ENCODE measurements around the gene JPH3. TPM values are rescaled to one million over a fixed set of nuclear protein-coding genes. Genes with fewer than 3 reads are reported as not detected.
A peak's percentile ranks its signal among the peaks of the same experiment; 100 is the strongest.

The JPH3 gene
- total RNA-seq, 1 experiment from 2014 or later = 0.57 TPM

DNA sequence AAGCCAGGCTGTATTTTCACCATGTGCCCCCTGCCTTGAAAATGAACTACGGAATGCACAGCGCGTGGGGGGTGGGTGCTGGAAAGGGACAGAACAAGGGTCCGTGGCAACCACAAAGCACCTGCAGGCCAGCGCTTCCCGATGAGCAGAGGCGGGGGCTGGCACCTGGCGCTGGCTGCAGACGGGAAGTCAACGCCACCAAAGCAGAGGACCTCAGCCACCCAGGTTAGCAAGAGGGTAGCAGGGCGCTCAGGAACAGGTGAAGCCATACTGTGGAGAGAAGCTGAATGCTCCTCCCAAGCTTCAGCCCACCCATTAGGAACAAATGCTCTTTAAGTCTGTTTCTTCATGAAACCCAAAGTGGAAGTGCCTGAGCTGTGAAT is 98.8 kb downstream of the JPH3 start:
- H3K4me3 Mint-ChIP-seq (ENCODE audit: low read depth, unreplicated experiment) = no peak overlapping the region
- H3K27me3 Mint-ChIP-seq (ENCODE audit: unreplicated experiment) = no peaks in the 10 kb centered on the region
- no peak overlapping the region for H3K27ac Mint-ChIP-seq (ENCODE audit: unreplicated experiment)
- no peaks in the 10 kb centered on the region for H3K9me3 Mint-ChIP-seq (ENCODE audit: low read depth, unreplicated experiment)
- no peak for DNase-seq
- H3K36me3 Mint-ChIP-seq (ENCODE audit: insufficient read depth, unreplicated experiment) = peaks cover 47% of the 10 kb centered on the region
- TF ChIP-seq, protein P1, sequence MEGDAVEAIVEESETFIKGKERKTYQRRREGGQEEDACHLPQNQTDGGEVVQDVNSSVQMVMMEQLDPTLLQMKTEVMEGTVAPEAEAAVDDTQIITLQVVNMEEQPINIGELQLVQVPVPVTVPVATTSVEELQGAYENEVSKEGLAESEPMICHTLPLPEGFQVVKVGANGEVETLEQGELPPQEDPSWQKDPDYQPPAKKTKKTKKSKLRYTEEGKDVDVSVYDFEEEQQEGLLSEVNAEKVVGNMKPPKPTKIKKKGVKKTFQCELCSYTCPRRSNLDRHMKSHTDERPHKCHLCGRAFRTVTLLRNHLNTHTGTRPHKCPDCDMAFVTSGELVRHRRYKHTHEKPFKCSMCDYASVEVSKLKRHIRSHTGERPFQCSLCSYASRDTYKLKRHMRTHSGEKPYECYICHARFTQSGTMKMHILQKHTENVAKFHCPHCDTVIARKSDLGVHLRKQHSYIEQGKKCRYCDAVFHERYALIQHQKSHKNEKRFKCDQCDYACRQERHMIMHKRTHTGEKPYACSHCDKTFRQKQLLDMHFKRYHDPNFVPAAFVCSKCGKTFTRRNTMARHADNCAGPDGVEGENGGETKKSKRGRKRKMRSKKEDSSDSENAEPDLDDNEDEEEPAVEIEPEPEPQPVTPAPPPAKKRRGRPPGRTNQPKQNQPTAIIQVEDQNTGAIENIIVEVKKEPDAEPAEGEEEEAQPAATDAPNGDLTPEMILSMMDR (IDR thresholded peaks at IDR 0.05; ENCODE audit: unreplicated experiment) = no peak
- no TSS peak for BruUV-seq (replicated peaks)
- CTCF ChIA-PET = no interaction called here
- no peaks in the 10 kb centered on the region for H3K4me1 Mint-ChIP-seq (ENCODE audit: low read depth, unreplicated experiment)
- intact Hi-C loops (cut with micrococcal nuclease; ENCODE audit: unreplicated experiment) = no loop called here

DNA sequence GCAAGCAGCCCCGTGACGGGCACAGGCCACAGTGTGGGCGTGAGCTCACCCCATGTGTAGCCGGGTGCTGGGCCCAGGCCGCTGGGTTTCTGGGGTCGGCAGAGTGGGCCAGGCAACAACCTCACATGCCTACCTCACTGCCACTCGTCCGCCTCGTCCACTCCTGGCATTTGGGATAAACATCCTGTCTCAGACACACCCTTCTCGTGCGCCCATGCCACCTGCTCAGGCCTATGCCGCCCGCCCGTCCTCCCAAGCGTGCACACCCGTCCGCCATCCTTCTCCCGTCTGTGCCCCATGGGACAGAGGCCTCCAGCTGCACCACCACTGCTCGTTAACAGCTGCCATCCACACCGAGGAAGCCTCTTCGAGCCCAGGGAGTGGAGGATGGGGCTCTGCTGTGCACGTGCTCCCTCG is 99.2 kb downstream of the JPH3 start:
- H3K4me3 Mint-ChIP-seq (ENCODE audit: low read depth, unreplicated experiment) = no peak overlapping the region
- H3K27me3 Mint-ChIP-seq (ENCODE audit: unreplicated experiment) = no peaks in the 10 kb centered on the region
- no peak for DNase-seq
- no peak overlapping the region for H3K27ac Mint-ChIP-seq (ENCODE audit: unreplicated experiment)
- TF ChIP-seq, protein P1 (IDR thresholded peaks at IDR 0.05; ENCODE audit: unreplicated experiment) = no peak
- no TSS peak for BruUV-seq (replicated peaks)
- H3K4me1 Mint-ChIP-seq (ENCODE audit: low read depth, unreplicated experiment) = no peaks in the 10 kb centered on the region
- H3K36me3 Mint-ChIP-seq (ENCODE audit: insufficient read depth, unreplicated experiment) = peaks cover 43% of the 10 kb centered on the region
- CTCF ChIA-PET = no interaction called here
- no peaks in the 10 kb centered on the region for H3K9me3 Mint-ChIP-seq (ENCODE audit: low read depth, unreplicated experiment)
- intact Hi-C loops (cut with micrococcal nuclease; ENCODE audit: unreplicated experiment) = no loop called here

DNA sequence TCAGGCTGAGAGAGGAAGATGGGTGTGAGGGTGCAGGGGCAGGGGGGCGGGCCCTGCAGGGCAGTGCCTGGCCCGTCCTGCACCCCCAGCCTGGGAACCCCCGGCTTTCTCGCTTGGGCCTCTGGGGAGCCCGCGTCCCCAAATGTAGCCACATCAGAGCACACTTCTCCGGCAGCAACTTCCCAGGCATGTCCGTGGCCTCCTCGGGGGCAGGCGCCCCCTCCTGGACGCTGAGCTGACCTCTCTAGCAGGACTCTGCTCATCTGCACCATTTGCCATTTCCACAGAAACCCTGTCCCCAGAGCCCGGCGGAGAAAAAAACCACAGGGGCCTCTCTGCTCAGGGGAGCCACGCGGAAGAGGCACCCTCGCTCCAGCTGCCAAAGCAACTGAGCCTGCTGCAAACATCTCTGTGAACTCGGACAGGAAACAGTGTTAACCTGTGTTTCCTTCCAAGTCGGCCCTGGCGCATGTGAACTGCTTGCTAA is 100.1 kb downstream of the JPH3 start:
- intact Hi-C loops (cut with micrococcal nuclease; ENCODE audit: unreplicated experiment) = no loop called here
- Mint-ChIP-seq H3K4me3 (ENCODE audit: low read depth, unreplicated experiment) (no peak overlapping the region), H3K36me3 (ENCODE audit: insufficient read depth, unreplicated experiment) (peaks cover 43% of the 10 kb centered on the region), H3K4me1 (ENCODE audit: low read depth, unreplicated experiment) (no peaks in the 10 kb centered on the region), H3K9me3 (ENCODE audit: low read depth, unreplicated experiment) (no peaks in the 10 kb centered on the region), H3K27ac (ENCODE audit: unreplicated experiment) (no peak overlapping the region), H3K27me3 (ENCODE audit: unreplicated experiment) (no peaks in the 10 kb centered on the region)
- TF ChIP-seq, protein P1 (IDR thresholded peaks at IDR 0.05; ENCODE audit: unreplicated experiment) = peak; percentile 51
- no TSS peak for BruUV-seq (replicated peaks)
- no peak for DNase-seq
- CTCF ChIA-PET = no interaction called here

DNA sequence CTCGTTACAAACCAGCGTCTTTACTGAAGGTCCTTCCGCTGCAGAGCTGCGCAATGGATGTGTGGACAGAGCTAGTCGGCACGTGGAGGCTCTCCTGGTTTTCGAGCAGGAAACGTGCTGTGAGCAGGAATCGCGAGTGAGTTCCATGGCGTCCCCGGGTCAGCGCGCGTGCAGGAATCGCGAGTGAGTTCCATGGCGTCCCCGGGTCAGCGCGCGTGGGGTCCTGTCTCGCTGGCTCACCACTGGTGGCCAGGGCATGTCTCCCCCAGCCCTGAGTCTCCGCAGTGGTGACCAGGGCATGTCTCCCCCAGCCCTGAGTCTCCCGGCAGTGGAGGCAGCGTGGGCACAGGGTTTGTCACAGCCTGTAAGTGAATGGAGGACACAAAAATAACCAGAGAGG is 100.8 kb downstream of the JPH3 start:
- intact Hi-C loops (cut with micrococcal nuclease; ENCODE audit: unreplicated experiment) = no loop called here
- H3K27ac Mint-ChIP-seq (ENCODE audit: unreplicated experiment) = no peak overlapping the region
- H3K9me3 Mint-ChIP-seq (ENCODE audit: low read depth, unreplicated experiment) = no peaks in the 10 kb centered on the region
- no peak overlapping the region for H3K4me3 Mint-ChIP-seq (ENCODE audit: low read depth, unreplicated experiment)
- no peaks in the 10 kb centered on the region for H3K4me1 Mint-ChIP-seq (ENCODE audit: low read depth, unreplicated experiment)
- H3K36me3 Mint-ChIP-seq (ENCODE audit: insufficient read depth, unreplicated experiment) = peaks cover 42% of the 10 kb centered on the region
- TF ChIP-seq, protein P1 (IDR thresholded peaks at IDR 0.05; ENCODE audit: unreplicated experiment) = no peak
- no peaks in the 10 kb centered on the region for H3K27me3 Mint-ChIP-seq (ENCODE audit: unreplicated experiment)
- BruUV-seq (replicated peaks) = no TSS peak
- DNase-seq = no peak
- CTCF ChIA-PET = no interaction called here

Data from Calu3 (cell line).